NB4 (cell line): Measurements from ENCODE around the gene CHMP1A.
A peak's percentile ranks its signal among the peaks of the same experiment; 100 is the strongest.

Experiments used
- CTCF ChIP-seq: IDR thresholded peaks from one replicate; pipeline ENCODE4 v1.5.1; 2012; ENCODE audit warnings: low read depth, low read length
- MAX ChIP-seq: IDR thresholded peaks from 2 replicates; pipeline ENCODE4 v1.6.1; 2011; ENCODE audit warnings: low read depth, low read length
- MYC ChIP-seq: IDR thresholded peaks from 2 replicates; pipeline ENCODE4 v1.6.1; 2011; ENCODE audit warnings: low read depth, low read length
- POLR2A ChIP-seq: IDR thresholded peaks from 2 replicates; pipeline ENCODE4 v1.6.1; 2011; ENCODE audit warnings: mild to moderate bottlenecking; ENCODE audit not compliant: insufficient read length; ENCODE audit errors: extremely low read depth

- peak; percentile 6 for TF ChIP-seq CTCF
- TF ChIP-seq POLR2A: peak; percentile 65
- TF ChIP-seq MAX: peak; percentile 75
- TF ChIP-seq MYC: peak; percentile 41
These were observed 44.2 kb upstream of the CHMP1A start, which contains the start of gene SPATA2L for GRCh38 chr16:89701425-89702406.
